Lower leg skin (tissue), 4 donors: ENCODE data around the gene SLC25A30. TPM values are rescaled to one million over a fixed set of nuclear protein-coding genes. Genes with fewer than 3 reads are reported as not detected.

Source experiments
- DNase-seq, 2 donors: peaks; one replicate each; pipeline ENCODE4 v3.0.0-alpha.2; 2019; ENCODE audit warnings: low spot score in 2 of 2
- H3K4me3 ChIP-seq: fragments of 200-600 bp; sonication (generic); 2 replicates; pipeline ENCODE4 v1.5.1; 2017; ENCODE audit warnings: mild to moderate bottlenecking, low read depth; ENCODE audit not compliant: poor library complexity, severe bottlenecking
- POLR2A ChIP-seq, 2 donors: fragments of 450-650 bp; IDR thresholded peaks; one replicate each; pipeline ENCODE4 v1.6.1; 2016 to 2017; ENCODE audit warnings: antibody characterized with exemption in 2 of 2, mild to moderate bottlenecking in 1 of 2, moderate library complexity in 1 of 2
- WGBS, 2 donors: methylation state at CpG; one replicate each; pipeline ENCODE4 v1.1.5; 2018; 5-methylcytosine and 5-hydroxymethylcytosine counted together
- intact Hi-C: fragments of 100-400 bp; cut with DNase I; formaldehyde crosslinking; loops from one replicate; pipeline ENCODE4 v1.15.0; 2023; ENCODE audit warnings: low total_unique reads
- total RNA-seq, 4 donors: library from RNA; depleted of rRNA; stranded (reverse); fragments of >200 nt; gene quantifications; one replicate each; pipeline ENCODE4 v1.1.0, GENCODE V29; 2016
- TF ChIP-seq, protein P1 (sequence below), 3 donors: fragments of 450-650 bp; IDR thresholded peaks; one replicate each; pipeline ENCODE4 v1.5.1; 2016; ENCODE audit warnings: antibody characterized with exemption in 3 of 3, mild to moderate bottlenecking in 3 of 3, moderate library complexity in 2 of 3

The SLC25A30 gene
- total RNA-seq, 4 donors from 2014 or later = 8.0 to 23.3 (median 20.4) TPM

DNA sequence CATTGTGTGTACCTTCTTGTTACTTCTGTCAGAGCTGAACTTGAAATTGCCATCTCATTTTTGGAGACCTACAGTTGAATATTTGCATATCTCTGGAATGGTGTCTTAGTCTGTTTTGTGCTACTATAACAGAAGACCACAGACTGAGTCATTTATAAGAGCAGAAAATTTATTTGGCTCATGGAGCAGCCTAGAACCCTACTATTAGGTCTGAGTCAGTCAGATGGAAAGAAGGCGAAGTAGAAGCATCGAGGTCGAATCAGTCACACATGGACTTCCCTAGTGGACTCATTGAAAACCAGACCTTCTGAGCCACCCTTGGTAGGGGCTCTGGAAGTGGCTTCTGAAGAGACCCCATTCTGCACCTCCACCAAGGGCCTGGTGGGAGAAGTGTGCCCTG lies 43.3 kb downstream of the SLC25A30 start:
- intact Hi-C loops = no loop called here
- TF ChIP-seq, protein P1, sequence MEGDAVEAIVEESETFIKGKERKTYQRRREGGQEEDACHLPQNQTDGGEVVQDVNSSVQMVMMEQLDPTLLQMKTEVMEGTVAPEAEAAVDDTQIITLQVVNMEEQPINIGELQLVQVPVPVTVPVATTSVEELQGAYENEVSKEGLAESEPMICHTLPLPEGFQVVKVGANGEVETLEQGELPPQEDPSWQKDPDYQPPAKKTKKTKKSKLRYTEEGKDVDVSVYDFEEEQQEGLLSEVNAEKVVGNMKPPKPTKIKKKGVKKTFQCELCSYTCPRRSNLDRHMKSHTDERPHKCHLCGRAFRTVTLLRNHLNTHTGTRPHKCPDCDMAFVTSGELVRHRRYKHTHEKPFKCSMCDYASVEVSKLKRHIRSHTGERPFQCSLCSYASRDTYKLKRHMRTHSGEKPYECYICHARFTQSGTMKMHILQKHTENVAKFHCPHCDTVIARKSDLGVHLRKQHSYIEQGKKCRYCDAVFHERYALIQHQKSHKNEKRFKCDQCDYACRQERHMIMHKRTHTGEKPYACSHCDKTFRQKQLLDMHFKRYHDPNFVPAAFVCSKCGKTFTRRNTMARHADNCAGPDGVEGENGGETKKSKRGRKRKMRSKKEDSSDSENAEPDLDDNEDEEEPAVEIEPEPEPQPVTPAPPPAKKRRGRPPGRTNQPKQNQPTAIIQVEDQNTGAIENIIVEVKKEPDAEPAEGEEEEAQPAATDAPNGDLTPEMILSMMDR (IDR thresholded peaks at IDR 0.05) = no peak
- no peak for TF ChIP-seq POLR2A (IDR thresholded peaks at IDR 0.05)
- DNase-seq = no peak
- WGBS, 2 donors = 96 to 97% methylated on average over 3 of the region's 3 CpGs
- H3K4me3 ChIP-seq = no peak overlapping the region

DNA sequence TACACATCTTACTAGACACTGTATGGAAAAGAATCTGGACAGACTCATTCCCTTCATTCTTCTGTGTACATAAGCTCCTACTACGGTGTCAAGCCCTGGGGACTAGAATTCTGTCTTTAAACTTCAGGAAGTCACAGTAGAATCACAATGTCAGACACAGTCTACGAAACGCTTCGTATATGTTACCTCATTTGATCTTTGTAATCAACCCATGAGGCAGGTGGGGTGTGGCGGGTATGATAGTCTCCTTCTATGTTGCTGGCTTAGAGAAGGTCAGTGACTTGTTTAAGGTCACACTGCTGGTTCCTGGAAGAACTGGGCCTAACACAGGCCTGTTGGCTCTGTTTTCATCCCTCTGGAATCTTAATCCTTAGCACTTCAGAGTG lies 45.0 kb downstream of the SLC25A30 start:
- TF ChIP-seq POLR2A (IDR thresholded peaks at IDR 0.05) = no peak
- TF ChIP-seq, protein P1 (IDR thresholded peaks at IDR 0.05) = no peak
- no peak overlapping the region for H3K4me3 ChIP-seq
- 91 to 92% methylated on average over 5 of the region's 5 CpGs for WGBS, 2 donors
- intact Hi-C loops = no loop called here
- DNase-seq = no peak

DNA sequence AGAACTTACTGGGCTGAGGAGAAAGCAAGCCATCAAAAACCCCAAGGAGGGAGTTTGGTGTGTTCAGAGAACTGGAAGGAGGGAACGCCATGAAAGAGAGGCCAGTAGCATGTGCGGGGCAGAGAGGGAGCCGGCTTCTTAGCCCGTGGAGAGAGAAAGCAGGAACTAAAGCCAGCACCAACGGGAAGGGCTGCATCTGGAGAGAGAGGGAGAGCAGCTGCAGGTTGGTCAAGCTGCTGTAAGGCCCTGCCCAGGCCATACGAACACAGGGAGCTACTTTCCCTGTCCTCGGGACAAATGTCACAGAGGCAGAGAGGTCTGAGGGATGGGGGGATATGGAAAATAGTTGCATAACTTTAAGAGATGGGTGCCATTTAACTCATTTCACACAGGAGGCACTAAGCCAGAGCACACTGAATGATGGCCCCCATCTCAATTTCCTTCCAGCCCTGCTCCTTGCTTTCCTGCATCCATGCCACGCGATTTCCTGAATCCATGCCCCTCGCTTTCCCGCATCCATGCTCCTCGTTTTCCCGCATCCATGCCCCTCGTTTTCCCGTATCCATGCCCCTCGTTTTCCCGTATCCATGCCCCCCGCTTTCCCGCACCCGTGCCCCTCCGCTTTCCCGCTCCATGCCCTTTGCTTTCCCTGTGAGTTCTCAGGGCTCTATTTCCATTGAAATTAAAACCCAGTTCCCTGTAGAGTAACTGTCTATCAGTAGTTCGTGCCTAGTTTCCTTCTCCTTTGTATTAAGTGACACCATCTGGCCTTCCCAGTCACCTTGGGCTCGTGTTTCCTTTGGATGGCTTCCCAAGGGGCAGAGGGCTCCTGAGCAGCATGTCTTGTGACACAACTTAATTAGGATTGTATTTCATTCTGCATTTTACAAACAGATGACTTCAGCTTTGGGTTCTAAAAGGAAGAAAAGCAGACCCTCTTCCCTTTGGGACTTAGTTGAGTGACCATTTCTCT lies 45.7 kb downstream of the SLC25A30 start:
- H3K4me3 ChIP-seq = no peak overlapping the region
- intact Hi-C loops = no loop called here
- no peak for DNase-seq
- WGBS, 2 donors = 85 to 87% methylated on average over 24 of the region's 24 CpGs
- TF ChIP-seq, protein P1 (IDR thresholded peaks at IDR 0.05) = no peak
- TF ChIP-seq POLR2A (IDR thresholded peaks at IDR 0.05) = no peak

DNA sequence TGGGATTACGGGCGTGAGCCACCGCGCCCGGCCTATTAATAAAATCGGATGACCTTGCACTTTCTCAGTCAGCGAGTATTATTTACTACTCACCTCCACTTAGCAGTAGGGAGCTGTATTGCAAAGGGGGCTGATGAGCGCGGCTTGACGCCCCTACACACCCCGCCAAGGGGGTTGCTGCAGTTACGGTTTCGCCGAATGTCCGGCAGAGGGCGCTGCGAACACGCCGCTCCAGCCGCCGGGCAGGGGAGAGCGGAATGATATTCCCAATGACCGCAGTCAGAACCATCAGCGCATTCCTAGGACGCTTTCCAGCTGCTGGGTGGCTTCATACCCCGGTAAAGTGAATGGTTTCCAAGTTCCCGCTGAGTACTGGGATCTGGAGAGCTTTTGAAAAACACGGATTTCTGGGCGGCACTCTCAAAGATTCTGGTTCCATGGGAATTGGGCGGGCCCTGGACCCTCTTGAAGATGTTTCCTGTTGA lies 47.2 kb downstream of the SLC25A30 start:
- WGBS, 2 donors = 28 to 34% methylated on average over 30 of the region's 30 CpGs
- DNase-seq = peak in 1 of 2 donors; percentile 92
- no peak overlapping the region for H3K4me3 ChIP-seq
- intact Hi-C loops = no loop called here
- TF ChIP-seq, protein P1 (IDR thresholded peaks at IDR 0.05) = peak in 1 of 3 donors; percentile 18
- TF ChIP-seq POLR2A (IDR thresholded peaks at IDR 0.05) = no peak

DNA sequence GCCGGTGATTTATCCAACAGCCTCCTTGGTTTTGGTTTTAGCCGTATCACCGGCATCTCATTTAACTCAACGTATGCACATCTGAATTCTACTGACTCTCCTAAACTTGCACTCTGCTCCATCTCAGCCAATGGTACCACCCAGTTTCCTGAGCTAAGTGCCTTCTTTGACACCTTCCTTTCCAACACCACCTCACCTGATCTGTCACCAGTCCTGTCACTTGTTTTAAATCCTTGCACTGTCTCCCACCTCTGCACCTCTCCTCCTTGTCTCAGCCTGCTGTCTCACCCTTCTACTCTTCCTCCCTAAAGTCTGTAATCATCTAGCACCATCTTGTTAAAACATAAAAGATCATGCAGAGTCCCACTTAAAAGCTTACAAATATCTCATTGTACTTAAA lies 49.1 kb downstream of the SLC25A30 start:
- TF ChIP-seq, protein P1 (IDR thresholded peaks at IDR 0.05) = no peak
- TF ChIP-seq POLR2A (IDR thresholded peaks at IDR 0.05) = no peak
- intact Hi-C loops = no loop called here
- no peak for DNase-seq
- no peak overlapping the region for H3K4me3 ChIP-seq
- 77 to 91% methylated on average over 4 of the region's 4 CpGs for WGBS, 2 donors
